ENCODE measurements around the gene FPGS. TPM values are rescaled to one million over a fixed set of nuclear protein-coding genes. Genes with fewer than 3 reads are reported as not detected.

FPGS gene
- total RNA-seq, 1 donor from 2014 or later, result 55.4 TPM

DNA sequence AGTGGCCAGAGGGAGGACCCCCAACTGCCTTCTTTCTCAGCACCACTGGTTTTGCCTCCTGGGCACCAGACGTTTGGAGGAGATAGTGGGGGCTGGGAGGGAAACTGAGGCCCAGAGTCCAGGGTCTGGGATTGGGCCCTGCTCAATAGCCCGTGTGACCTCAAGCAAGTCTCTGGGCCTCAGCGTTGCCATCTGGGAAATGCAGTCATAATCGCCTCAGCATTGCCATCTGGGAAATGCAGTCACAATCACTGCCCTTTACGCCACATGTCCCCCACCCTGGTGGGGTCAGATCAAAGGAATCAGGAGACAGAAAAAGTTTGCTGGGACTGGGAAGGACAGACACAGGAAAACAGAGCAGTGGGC is 25.8 kb upstream of the FPGS start:
- no peak for ATAC-seq

DNA sequence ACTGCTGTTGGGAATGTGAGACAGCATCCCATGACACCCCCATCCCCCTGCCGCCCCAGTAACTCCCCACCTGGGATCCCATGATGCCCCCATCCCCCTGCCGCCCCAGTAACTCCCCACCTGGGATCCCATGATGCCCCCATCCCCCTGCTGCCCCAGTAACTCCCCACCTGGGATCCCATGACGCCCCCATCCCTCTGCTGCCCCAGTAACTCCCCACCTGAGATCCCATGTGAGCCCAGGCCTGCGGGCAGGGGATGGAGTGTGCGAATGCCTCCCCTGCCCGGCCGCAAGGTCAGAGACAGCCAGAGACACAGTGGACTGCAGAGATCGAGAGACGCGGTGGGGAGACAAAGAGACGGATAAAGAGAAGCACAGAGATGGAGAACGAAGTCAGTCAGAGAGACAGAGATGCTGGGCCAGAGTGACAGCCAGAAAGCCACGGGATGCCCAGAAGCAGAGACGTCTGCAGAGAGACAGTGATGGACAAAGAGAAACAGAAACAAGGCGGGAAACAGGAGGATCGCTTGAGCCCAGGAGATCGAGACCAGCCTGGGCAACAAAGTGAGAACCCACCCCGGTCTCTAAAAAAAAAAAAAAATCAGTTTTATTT is 25.2 kb upstream of the FPGS start:
- Histone ChIP-seq H3K9me3 (no peaks in the 10 kb centered on the region), H3K4me1 (peaks cover 39% of the 10 kb centered on the region), H3K4me3 (peak overlapping the region; percentile 53), H3K27ac (peak overlapping the region; percentile 89), H3K36me3 (peaks cover 3% of the 10 kb centered on the region), H3K27me3 (ENCODE audit: low read depth) (no peaks in the 10 kb centered on the region)
- no peak for ATAC-seq
- intact Hi-C loops (cut with DNase I), result no loop called here
- TF ChIP-seq, protein P1, sequence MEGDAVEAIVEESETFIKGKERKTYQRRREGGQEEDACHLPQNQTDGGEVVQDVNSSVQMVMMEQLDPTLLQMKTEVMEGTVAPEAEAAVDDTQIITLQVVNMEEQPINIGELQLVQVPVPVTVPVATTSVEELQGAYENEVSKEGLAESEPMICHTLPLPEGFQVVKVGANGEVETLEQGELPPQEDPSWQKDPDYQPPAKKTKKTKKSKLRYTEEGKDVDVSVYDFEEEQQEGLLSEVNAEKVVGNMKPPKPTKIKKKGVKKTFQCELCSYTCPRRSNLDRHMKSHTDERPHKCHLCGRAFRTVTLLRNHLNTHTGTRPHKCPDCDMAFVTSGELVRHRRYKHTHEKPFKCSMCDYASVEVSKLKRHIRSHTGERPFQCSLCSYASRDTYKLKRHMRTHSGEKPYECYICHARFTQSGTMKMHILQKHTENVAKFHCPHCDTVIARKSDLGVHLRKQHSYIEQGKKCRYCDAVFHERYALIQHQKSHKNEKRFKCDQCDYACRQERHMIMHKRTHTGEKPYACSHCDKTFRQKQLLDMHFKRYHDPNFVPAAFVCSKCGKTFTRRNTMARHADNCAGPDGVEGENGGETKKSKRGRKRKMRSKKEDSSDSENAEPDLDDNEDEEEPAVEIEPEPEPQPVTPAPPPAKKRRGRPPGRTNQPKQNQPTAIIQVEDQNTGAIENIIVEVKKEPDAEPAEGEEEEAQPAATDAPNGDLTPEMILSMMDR (IDR thresholded peaks at IDR 0.05), result no peak
- DNase-seq, result no peak

More for the DNA sequence above, 25.8 kb upstream of the FPGS start:
- Histone ChIP-seq H3K27me3 (ENCODE audit: low read depth) (no peaks in the 10 kb centered on the region), H3K4me1 (peaks cover 34% of the 10 kb centered on the region), H3K36me3 (peaks cover 3% of the 10 kb centered on the region), H3K27ac (peak overlapping the region; percentile 43), H3K9me3 (no peaks in the 10 kb centered on the region), H3K4me3 (peak overlapping the region; percentile 53)
- intact Hi-C loops (cut with DNase I), result no loop called here
- TF ChIP-seq, protein P1 (IDR thresholded peaks at IDR 0.05), result no peak
- DNase-seq, result no peak

DNA sequence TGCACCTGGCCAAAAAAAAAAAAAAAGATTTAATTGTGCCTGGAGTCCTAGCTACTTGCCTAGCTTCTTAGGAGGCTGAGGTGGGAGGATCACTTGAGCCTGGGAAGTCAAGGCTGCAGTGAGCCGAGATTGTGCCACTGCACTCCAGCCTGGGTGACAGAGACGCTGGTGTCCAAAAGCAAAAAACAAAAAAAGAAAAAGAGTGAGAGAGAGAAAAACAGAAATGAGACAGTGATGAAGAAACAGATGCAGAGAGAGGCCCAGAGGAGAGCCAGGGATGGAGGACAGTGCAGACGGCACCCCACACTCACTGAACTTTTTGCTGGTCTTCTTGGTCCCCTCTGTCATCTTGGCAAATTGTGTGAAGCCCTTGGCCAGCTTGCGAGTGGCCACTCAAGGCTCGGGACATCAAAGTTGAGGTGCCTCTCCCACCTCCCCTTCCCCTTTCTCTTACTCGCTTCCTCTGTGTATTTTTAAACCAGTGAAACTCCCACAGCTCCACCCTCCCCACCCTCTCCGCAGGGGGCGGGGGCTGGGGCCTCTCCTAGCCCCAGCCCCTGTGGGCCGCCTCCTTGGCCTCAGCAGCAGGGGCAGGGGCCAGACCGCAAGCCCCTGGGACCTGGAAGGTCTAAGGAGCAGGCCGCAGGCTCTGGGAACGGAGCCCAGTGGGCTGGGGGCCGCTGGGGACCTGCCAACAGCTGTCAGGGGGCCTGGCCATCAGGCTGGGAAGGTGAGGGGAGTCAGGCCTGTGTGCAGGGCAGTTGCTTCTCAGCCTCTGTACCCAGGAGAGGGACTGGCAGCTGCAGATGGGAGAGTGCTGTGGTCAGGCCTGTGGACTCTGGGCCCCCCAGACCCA is 24.2 kb upstream of the FPGS start, which contains the start of gene SH2D3C:
Gene SH2D3C, minus strand, starts transcription at position 387 of the 856 bp plus-strand sequence. Its CDS starts 39 bp downstream, at position 348.
- Histone ChIP-seq H3K4me1 (peaks cover 49% of the 10 kb centered on the region), H3K27ac (peak within 1 kb of the TSS; percentile 89), H3K9me3 (no peaks in the 10 kb centered on the region), H3K4me3 (peak within 1 kb of the TSS; percentile 53), H3K36me3 (peaks cover 3% of the 10 kb centered on the region), H3K27me3 (ENCODE audit: low read depth) (no peaks in the 10 kb centered on the region)
- peak; percentile 33 to 55 for ATAC-seq
- intact Hi-C loops (cut with DNase I), result no loop called here
- DNase-seq, result peak; percentile 63
- TF ChIP-seq, protein P1 (IDR thresholded peaks at IDR 0.05), result no peak

DNA sequence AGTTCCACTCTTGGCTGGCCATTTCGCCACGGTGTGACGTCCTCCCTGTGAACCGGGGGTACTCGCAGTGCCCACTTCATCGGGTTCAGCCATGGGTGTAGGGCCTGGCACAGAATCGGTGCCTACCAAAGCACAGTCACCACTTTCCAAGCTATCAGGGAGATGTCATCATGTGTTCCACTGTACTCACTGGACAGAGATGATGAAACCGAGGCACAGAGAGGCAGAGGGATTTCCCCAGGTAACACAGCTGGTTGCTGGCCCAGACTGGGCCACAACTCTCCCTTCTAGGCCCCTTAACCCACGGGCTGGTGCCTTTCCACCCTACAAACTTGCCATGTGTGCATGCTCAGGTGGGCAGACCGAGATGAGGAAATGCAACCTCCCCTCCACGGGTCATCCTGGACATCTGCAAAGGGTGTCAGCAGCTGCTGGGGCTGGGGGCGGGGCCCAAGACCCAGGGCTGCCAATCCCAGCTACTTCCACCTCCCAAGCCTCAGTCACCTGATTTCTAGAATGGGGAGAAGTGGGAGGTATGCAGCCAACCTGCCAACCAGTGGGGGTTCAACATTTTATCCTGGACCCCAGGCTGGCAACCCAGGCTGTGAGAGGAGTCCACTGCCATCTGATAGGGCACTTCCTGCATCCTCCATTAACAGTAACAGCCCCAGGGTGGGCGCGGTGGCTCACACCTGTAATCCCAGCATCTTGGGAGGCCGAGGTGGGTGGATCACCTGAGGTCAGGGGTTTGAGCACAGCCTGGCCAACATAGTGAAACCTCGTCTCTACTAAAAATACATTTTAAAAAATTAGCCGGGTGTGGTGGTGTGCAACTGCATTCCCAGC is 23.3 kb upstream of the FPGS start:
- H3K9me3 ChIP-seq, result no peaks in the 10 kb centered on the region
- TF ChIP-seq, protein P1 (IDR thresholded peaks at IDR 0.05), result no peak
- peaks cover 58% of the 10 kb centered on the region for H3K4me1 ChIP-seq
- DNase-seq, result no peak
- H3K36me3 ChIP-seq, result no peaks in the 10 kb centered on the region
- intact Hi-C loops (cut with DNase I), result no loop called here
- H3K27ac ChIP-seq, result peak overlapping the region; percentile 89
- H3K27me3 ChIP-seq (ENCODE audit: low read depth), result no peaks in the 10 kb centered on the region
- H3K4me3 ChIP-seq, result peak overlapping the region; percentile 53
- ATAC-seq, result peak; percentile 30 to 54
